ENCODE data around the gene ADAMTSL1.

ADAMTSL1 gene

GRCh38 chr9:18496256-18497000 lies 22.5 kb downstream of the ADAMTSL1 start:
- H3K4me3 ChIP-seq (ENCODE audit: low read length) = no peak overlapping the region
- no peak for TF ChIP-seq CTCF (conservative IDR thresholded peaks at IDR 0.05; ENCODE audit: low read length)
- peak; percentile 72 for DNase-seq (ENCODE audit: low read depth)

GRCh38 chr9:18499062-18499461 lies 25.1 kb downstream of the ADAMTSL1 start:
- no peak for DNase-seq (ENCODE audit: low read depth)
- no peak for TF ChIP-seq CTCF (conservative IDR thresholded peaks at IDR 0.05; ENCODE audit: low read length)
- H3K4me3 ChIP-seq (ENCODE audit: low read length) = no peak overlapping the region

- no peak for TF ChIP-seq CTCF (conservative IDR thresholded peaks at IDR 0.05; ENCODE audit: low read length)
- peak; percentile 24 for DNase-seq (ENCODE audit: low read depth)
- no peak overlapping the region for H3K4me3 ChIP-seq (ENCODE audit: low read length)
Measured at GRCh38 chr9:18499980-18500379, 26.0 kb downstream of the ADAMTSL1 start.

GRCh38 chr9:18500451-18500850 lies 26.5 kb downstream of the ADAMTSL1 start:
- no peak for TF ChIP-seq CTCF (conservative IDR thresholded peaks at IDR 0.05; ENCODE audit: low read length)

GRCh38 chr9:18501949-18502348 lies 28.0 kb downstream of the ADAMTSL1 start:
- DNase-seq (ENCODE audit: low read depth) = no peak
- peak overlapping the region; percentile 7 for H3K4me3 ChIP-seq (ENCODE audit: low read length)
- no peak for TF ChIP-seq CTCF (conservative IDR thresholded peaks at IDR 0.05; ENCODE audit: low read length)

More at GRCh38 chr9:18500451-18500850, 26.5 kb downstream of the ADAMTSL1 start:
- no peak overlapping the region for H3K4me3 ChIP-seq (ENCODE audit: low read length)
- DNase-seq (ENCODE audit: low read depth) = no peak

- peak; percentile 56 for DNase-seq (ENCODE audit: low read depth)
- H3K4me3 ChIP-seq (ENCODE audit: low read length) = no peak overlapping the region
- no peak for TF ChIP-seq CTCF (conservative IDR thresholded peaks at IDR 0.05; ENCODE audit: low read length)
Measured at GRCh38 chr9:18502546-18502945, 28.6 kb downstream of the ADAMTSL1 start.

- no peak for DNase-seq (ENCODE audit: low read depth)
- no peak for TF ChIP-seq CTCF (conservative IDR thresholded peaks at IDR 0.05; ENCODE audit: low read length)
- no peak overlapping the region for H3K4me3 ChIP-seq (ENCODE audit: low read length)
Measured at GRCh38 chr9:18504707-18505106, 30.8 kb downstream of the ADAMTSL1 start.
